ENCODE measurements around the gene SNX25. TPM values are rescaled to one million over a fixed set of nuclear protein-coding genes. Genes with fewer than 3 reads are reported as not detected.

Gene SNX25
- total RNA-seq, 4 donors from 2014 or later, result 13.3 to 39.3 (median 15.3) TPM

- H3K36me3 ChIP-seq, result peaks cover 10% of the 10 kb centered on the region
- no peak overlapping the region for H3K4me3 ChIP-seq
- H3K4me1 ChIP-seq, result no peaks in the 10 kb centered on the region
- H3K9me3 ChIP-seq, result no peaks in the 10 kb centered on the region
- H3K27ac ChIP-seq, result no peak overlapping the region
- 83% methylated on average over 3 of the region's 3 CpGs for WGBS
- no peak for DNase-seq (ENCODE audit: low spot score in 2 of 2)
- H3K27me3 ChIP-seq, result no peaks in the 10 kb centered on the region
- TF ChIP-seq EP300 (IDR thresholded peaks at IDR 0.05) (no peak), POLR2A (IDR thresholded peaks at IDR 0.05) (no peak), POLR2AphosphoS5 (IDR thresholded peaks at IDR 0.05) (no peak), CTCF (IDR thresholded peaks at IDR 0.05) (no peak)
Measured at GRCh38 chr4:185179488-185179887, 29.9 kb upstream of the SNX25 start.

GRCh38 chr4:185182239-185182638, 27.2 kb upstream of the SNX25 start:
- WGBS, result 74% methylated on average over 2 of the region's 2 CpGs
- Histone ChIP-seq H3K4me1 (no peaks in the 10 kb centered on the region), H3K36me3 (no peaks in the 10 kb centered on the region), H3K4me3 (no peak overlapping the region), H3K27ac (no peak overlapping the region), H3K9me3 (no peaks in the 10 kb centered on the region), H3K27me3 (no peaks in the 10 kb centered on the region)
- no peak for TF ChIP-seq CTCF (IDR thresholded peaks at IDR 0.05)
- no peak for DNase-seq (ENCODE audit: low spot score in 2 of 2)

- Histone ChIP-seq H3K36me3 (peaks cover 1% of the 10 kb centered on the region), H3K4me1 (no peaks in the 10 kb centered on the region), H3K9me3 (no peaks in the 10 kb centered on the region), H3K27me3 (no peaks in the 10 kb centered on the region), H3K27ac (no peak overlapping the region), H3K4me3 (no peak overlapping the region)
- no peak for TF ChIP-seq EP300 (IDR thresholded peaks at IDR 0.05)
- peak; percentile 64 to 79 for TF ChIP-seq CTCF (IDR thresholded peaks at IDR 0.05)
- WGBS, result 44% methylated on average over 6 of the region's 6 CpGs
- peak; percentile 81 to 91 for DNase-seq (ENCODE audit: low spot score in 2 of 2)
Measured at GRCh38 chr4:185183622-185184281, 25.6 kb upstream of the SNX25 start.

- no peaks in the 10 kb centered on the region for H3K4me1 ChIP-seq
- TF ChIP-seq CTCF (IDR thresholded peaks at IDR 0.05) (no peak), POLR2AphosphoS5 (IDR thresholded peaks at IDR 0.05) (no peak), POLR2A (IDR thresholded peaks at IDR 0.05) (no peak), EP300 (IDR thresholded peaks at IDR 0.05) (no peak)
- H3K27me3 ChIP-seq, result no peaks in the 10 kb centered on the region
- H3K27ac ChIP-seq, result no peak overlapping the region
- H3K4me3 ChIP-seq, result no peak overlapping the region
- peaks cover 13% of the 10 kb centered on the region for H3K36me3 ChIP-seq
- DNase-seq (ENCODE audit: low spot score in 2 of 2), result no peak
- WGBS, result 33% methylated on average over 3 of the region's 3 CpGs
- H3K9me3 ChIP-seq, result no peaks in the 10 kb centered on the region
Measured at GRCh38 chr4:185186769-185187168, 22.6 kb upstream of the SNX25 start.

- H3K4me1 ChIP-seq, result no peaks in the 10 kb centered on the region
- TF ChIP-seq EP300 (IDR thresholded peaks at IDR 0.05) (no peak), POLR2AphosphoS5 (IDR thresholded peaks at IDR 0.05) (no peak), CTCF (IDR thresholded peaks at IDR 0.05) (no peak), POLR2A (IDR thresholded peaks at IDR 0.05) (no peak)
- H3K27ac ChIP-seq, result no peak overlapping the region
- DNase-seq (ENCODE audit: low spot score in 2 of 2), result no peak
- 78% methylated on average over 4 of the region's 4 CpGs for whole genome bisulfite sequencing
- no peaks in the 10 kb centered on the region for H3K9me3 ChIP-seq
- peaks cover 13% of the 10 kb centered on the region for H3K36me3 ChIP-seq
- H3K4me3 ChIP-seq, result no peak overlapping the region
- no peaks in the 10 kb centered on the region for H3K27me3 ChIP-seq
Measured at GRCh38 chr4:185189606-185190305, 19.6 kb upstream of the SNX25 start.
